ENCODE measurements around the gene PAFAH2. TPM values are rescaled to one million over a fixed set of nuclear protein-coding genes. Genes with fewer than 3 reads are reported as not detected.

The PAFAH2 gene
- total RNA-seq, 1 experiment from 2014 or later: 12.8 TPM

GRCh38 chr1:26029054-26029863 is 31.4 kb upstream of the PAFAH2 start:
- POLR2A ChIA-PET: no interaction called here
- H3K4me3 Mint-ChIP-seq (ENCODE audit: unreplicated experiment): no peak overlapping the region
- intact Hi-C loops (cut with micrococcal nuclease): no loop called here
- no peaks in the 10 kb centered on the region for H3K9me3 Mint-ChIP-seq (ENCODE audit: unreplicated experiment)
- TF ChIP-seq CTCF (IDR thresholded peaks at IDR 0.05; ENCODE audit: unreplicated experiment): no peak
- DNase-seq (ENCODE audit: unreplicated experiment): no peak
- CTCF ChIA-PET: interaction anchor here (0.6 kb wide), 1 partner anchor 69 kb away, joined by 4 read pairs; no protein-coding TSS in a partner anchor
- no peak overlapping the region for H3K27ac Mint-ChIP-seq (ENCODE audit: low read depth, unreplicated experiment)
- no peaks in the 10 kb centered on the region for H3K36me3 Mint-ChIP-seq (ENCODE audit: insufficient read depth, unreplicated experiment)
- BruUV-seq (replicated peaks): no TSS peak
- H3K27me3 Mint-ChIP-seq (ENCODE audit: insufficient read depth, unreplicated experiment): no peaks in the 10 kb centered on the region
- no peaks in the 10 kb centered on the region for H3K4me1 Mint-ChIP-seq (ENCODE audit: insufficient read depth, unreplicated experiment)

- Mint-ChIP-seq H3K36me3 (ENCODE audit: insufficient read depth, unreplicated experiment) (no peaks in the 10 kb centered on the region), H3K4me3 (ENCODE audit: unreplicated experiment) (no peak overlapping the region), H3K9me3 (ENCODE audit: unreplicated experiment) (no peaks in the 10 kb centered on the region), H3K4me1 (ENCODE audit: insufficient read depth, unreplicated experiment) (no peaks in the 10 kb centered on the region), H3K27ac (ENCODE audit: low read depth, unreplicated experiment) (no peak overlapping the region), H3K27me3 (ENCODE audit: insufficient read depth, unreplicated experiment) (no peaks in the 10 kb centered on the region)
- POLR2A ChIA-PET: no interaction called here
- intact Hi-C loops (cut with micrococcal nuclease): no loop called here
- no peak for DNase-seq (ENCODE audit: unreplicated experiment)
- no peak for TF ChIP-seq CTCF (IDR thresholded peaks at IDR 0.05; ENCODE audit: unreplicated experiment)
- no TSS peak for BruUV-seq (replicated peaks)
- CTCF ChIA-PET: no interaction called here
Measured at GRCh38 chr1:26028490-26028980, 30.7 kb upstream of the PAFAH2 start.

GRCh38 chr1:26027716-26028489 is 30.0 kb upstream of the PAFAH2 start:
- intact Hi-C loops (cut with micrococcal nuclease): no loop called here
- CTCF ChIA-PET: interaction anchor here (0.5 to 1.2 kb wide), 3 partner anchors 9 to 204 kb away, joined by 3 to 5 read pairs (median 4); no protein-coding TSS in a partner anchor
- Mint-ChIP-seq H3K4me3 (ENCODE audit: unreplicated experiment) (no peak overlapping the region), H3K27ac (ENCODE audit: low read depth, unreplicated experiment) (no peak overlapping the region), H3K4me1 (ENCODE audit: insufficient read depth, unreplicated experiment) (no peaks in the 10 kb centered on the region), H3K27me3 (ENCODE audit: insufficient read depth, unreplicated experiment) (no peaks in the 10 kb centered on the region), H3K9me3 (ENCODE audit: unreplicated experiment) (no peaks in the 10 kb centered on the region), H3K36me3 (ENCODE audit: insufficient read depth, unreplicated experiment) (no peaks in the 10 kb centered on the region)
- POLR2A ChIA-PET: no interaction called here
- no peak for TF ChIP-seq CTCF (IDR thresholded peaks at IDR 0.05; ENCODE audit: unreplicated experiment)
- no TSS peak for BruUV-seq (replicated peaks)
- DNase-seq (ENCODE audit: unreplicated experiment): no peak

- Mint-ChIP-seq H3K27me3 (ENCODE audit: insufficient read depth, unreplicated experiment) (no peaks in the 10 kb centered on the region), H3K4me3 (ENCODE audit: unreplicated experiment) (no peak overlapping the region), H3K27ac (ENCODE audit: low read depth, unreplicated experiment) (no peak overlapping the region), H3K36me3 (ENCODE audit: insufficient read depth, unreplicated experiment) (no peaks in the 10 kb centered on the region), H3K9me3 (ENCODE audit: unreplicated experiment) (no peaks in the 10 kb centered on the region), H3K4me1 (ENCODE audit: insufficient read depth, unreplicated experiment) (no peaks in the 10 kb centered on the region)
- BruUV-seq (replicated peaks): no TSS peak
- intact Hi-C loops (cut with micrococcal nuclease): no loop called here
- TF ChIP-seq CTCF (IDR thresholded peaks at IDR 0.05; ENCODE audit: unreplicated experiment): no peak
- CTCF ChIA-PET: interaction anchor here (1.0 to 1.2 kb wide), 3 partner anchors 8 to 11 kb away, joined by 3 to 6 read pairs (median 3); no protein-coding TSS in a partner anchor
- POLR2A ChIA-PET: no interaction called here
- DNase-seq (ENCODE audit: unreplicated experiment): no peak
Measured at GRCh38 chr1:26025517-26025916, 27.7 kb upstream of the PAFAH2 start.

All from MCF 10A (cell line).